ENCODE results near the gene TBC1D10A. TPM values are rescaled to one million over a fixed set of nuclear protein-coding genes. Genes with fewer than 3 reads are reported as not detected.

TBC1D10A gene
- total RNA-seq, 1 donor = 12.9 TPM

- no peak overlapping the region for H3K4me3 ChIP-seq (ENCODE audit: low read depth, low read length)
- TF ChIP-seq, protein P1, sequence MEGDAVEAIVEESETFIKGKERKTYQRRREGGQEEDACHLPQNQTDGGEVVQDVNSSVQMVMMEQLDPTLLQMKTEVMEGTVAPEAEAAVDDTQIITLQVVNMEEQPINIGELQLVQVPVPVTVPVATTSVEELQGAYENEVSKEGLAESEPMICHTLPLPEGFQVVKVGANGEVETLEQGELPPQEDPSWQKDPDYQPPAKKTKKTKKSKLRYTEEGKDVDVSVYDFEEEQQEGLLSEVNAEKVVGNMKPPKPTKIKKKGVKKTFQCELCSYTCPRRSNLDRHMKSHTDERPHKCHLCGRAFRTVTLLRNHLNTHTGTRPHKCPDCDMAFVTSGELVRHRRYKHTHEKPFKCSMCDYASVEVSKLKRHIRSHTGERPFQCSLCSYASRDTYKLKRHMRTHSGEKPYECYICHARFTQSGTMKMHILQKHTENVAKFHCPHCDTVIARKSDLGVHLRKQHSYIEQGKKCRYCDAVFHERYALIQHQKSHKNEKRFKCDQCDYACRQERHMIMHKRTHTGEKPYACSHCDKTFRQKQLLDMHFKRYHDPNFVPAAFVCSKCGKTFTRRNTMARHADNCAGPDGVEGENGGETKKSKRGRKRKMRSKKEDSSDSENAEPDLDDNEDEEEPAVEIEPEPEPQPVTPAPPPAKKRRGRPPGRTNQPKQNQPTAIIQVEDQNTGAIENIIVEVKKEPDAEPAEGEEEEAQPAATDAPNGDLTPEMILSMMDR (IDR thresholded peaks at IDR 0.05; ENCODE audit: insufficient read depth, low read length) = no peak
- no peak for DNase-seq (ENCODE audit: low read depth)
Measured at GRCh38 chr22:30323246-30323645, 3.5 kb downstream of the TBC1D10A start.

GRCh38 chr22:30321461-30321860 lies 5.3 kb downstream of the TBC1D10A start:
- no peak for DNase-seq (ENCODE audit: low read depth)
- H3K4me3 ChIP-seq (ENCODE audit: low read depth, low read length) = no peak overlapping the region
- TF ChIP-seq, protein P1 (IDR thresholded peaks at IDR 0.05; ENCODE audit: insufficient read depth, low read length) = no peak

DNA sequence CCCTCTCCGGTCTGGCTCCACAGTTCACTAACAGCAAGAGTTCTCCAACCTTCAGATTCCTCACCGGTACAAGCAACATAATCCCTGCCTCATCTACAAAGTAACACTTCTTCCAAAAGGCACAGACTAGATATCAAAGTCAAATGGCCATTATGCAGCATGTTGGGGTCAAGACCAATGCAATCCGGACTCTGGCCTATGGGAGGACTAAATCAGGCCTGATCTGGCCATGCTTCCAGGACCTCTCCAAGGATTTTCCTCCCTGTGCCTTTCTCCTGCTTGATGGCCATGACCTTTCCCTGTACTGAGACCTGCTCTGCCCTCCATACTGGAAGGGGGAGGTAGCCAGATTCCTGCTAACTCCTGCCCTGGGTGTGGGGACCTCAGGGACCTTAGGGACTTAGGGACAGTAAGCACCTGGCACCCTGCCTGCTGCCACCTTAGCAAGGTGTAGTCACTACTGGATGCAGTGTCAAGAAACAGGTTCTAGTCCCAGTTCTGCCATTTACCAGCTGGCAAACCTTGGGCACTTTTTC lies 6.7 kb downstream of the TBC1D10A start:
- DNase-seq (ENCODE audit: low read depth) = no peak
- TF ChIP-seq, protein P1 (IDR thresholded peaks at IDR 0.05; ENCODE audit: insufficient read depth, low read length) = no peak
- no peak overlapping the region for H3K4me3 ChIP-seq (ENCODE audit: low read depth, low read length)

- no peak for DNase-seq (ENCODE audit: low read depth)
- TF ChIP-seq, protein P1 (IDR thresholded peaks at IDR 0.05; ENCODE audit: insufficient read depth, low read length) = no peak
- no peak overlapping the region for H3K4me3 ChIP-seq (ENCODE audit: low read depth, low read length)
Measured at GRCh38 chr22:30318799-30319419, 7.8 kb downstream of the TBC1D10A start.

DNA sequence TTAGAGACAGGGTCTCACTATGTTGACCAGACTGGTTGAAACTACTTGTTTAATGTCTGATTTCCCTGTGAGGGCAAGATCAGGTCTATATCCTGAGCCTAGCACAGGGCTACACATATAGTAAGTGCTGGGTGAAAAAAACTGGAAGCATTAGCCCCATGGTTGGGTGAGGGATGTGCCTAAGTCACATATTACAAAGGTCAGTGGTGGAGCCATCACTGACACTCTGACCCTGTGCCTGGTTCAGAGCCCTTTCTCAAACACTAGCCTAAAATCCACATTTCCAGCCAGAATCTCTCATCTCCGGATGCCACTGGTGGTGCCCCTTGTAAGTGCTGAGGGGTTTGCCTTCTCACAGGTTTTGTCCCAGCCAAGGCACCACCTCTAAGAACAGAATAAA lies 9.0 kb downstream of the TBC1D10A start:
- no peak overlapping the region for H3K4me3 ChIP-seq (ENCODE audit: low read depth, low read length)
- no peak for DNase-seq (ENCODE audit: low read depth)
- TF ChIP-seq, protein P1 (IDR thresholded peaks at IDR 0.05; ENCODE audit: insufficient read depth, low read length) = no peak

GRCh38 chr22:30315962-30316576 lies 10.7 kb downstream of the TBC1D10A start:
- no peak overlapping the region for H3K4me3 ChIP-seq (ENCODE audit: low read depth, low read length)
- no peak for DNase-seq (ENCODE audit: low read depth)
- TF ChIP-seq, protein P1 (IDR thresholded peaks at IDR 0.05; ENCODE audit: insufficient read depth, low read length) = no peak
